ENCODE data around the gene RNF212.
A peak's percentile ranks its signal among the peaks of the same experiment; 100 is the strongest.
"Not testable (repeated sequence)": the region's sequence is repeated elsewhere in the genome, so short reads cannot be mapped to it uniquely, and the experiment has no call there.

The RNF212 gene
- total RNA-seq: 0 to 1.5 (median 0.70) reads per million in 4 experiments

GRCh38 chr4:1113311-1114009, at the start of gene RNF212:
TSS of gene RNF212 (minus strand) at chr4:1113564. CDS start at chr4:1113464, 100 bp downstream.
- peak; percentile 30 for DNase-seq

- DNase-seq: no peak
Measured at GRCh38 chr4:1160351-1160750, 47.0 kb upstream of the RNF212 start.

- DNase-seq: no peak
Measured at GRCh38 chr4:1156069-1156468, 42.7 kb upstream of the RNF212 start.

- DNase-seq: no peak
Measured at GRCh38 chr4:1155314-1155713, 42.0 kb upstream of the RNF212 start.

GRCh38 chr4:1154523-1155182, 41.3 kb upstream of the RNF212 start:
- DNase-seq: no peak

- DNase-seq: no peak
Measured at GRCh38 chr4:1154126-1154522, 40.8 kb upstream of the RNF212 start.

- no peak for DNase-seq
Measured at GRCh38 chr4:1153567-1154090, 40.3 kb upstream of the RNF212 start.

GRCh38 chr4:1152290-1152689, 38.9 kb upstream of the RNF212 start:
- DNase-seq: no peak

GRCh38 chr4:1151541-1151940, 38.2 kb upstream of the RNF212 start:
- no peak for DNase-seq

GRCh38 chr4:1150875-1151274, 37.5 kb upstream of the RNF212 start:
- DNase-seq: no peak

- DNase-seq: no peak
Measured at GRCh38 chr4:1139860-1140259, 26.5 kb upstream of the RNF212 start.

- DNase-seq: no peak
Measured at GRCh38 chr4:1137850-1138249, 24.5 kb upstream of the RNF212 start.

GRCh38 chr4:1137063-1137776, 23.9 kb upstream of the RNF212 start:
- no peak for DNase-seq

- DNase-seq: no peak
Measured at GRCh38 chr4:1136048-1136447, 22.7 kb upstream of the RNF212 start.

- DNase-seq: no peak
Measured at GRCh38 chr4:1133033-1133432, 19.7 kb upstream of the RNF212 start.

- DNase-seq: peak; percentile 66
Measured at GRCh38 chr4:1130316-1131186, 17.2 kb upstream of the RNF212 start.

GRCh38 chr4:1126506-1126905, 13.1 kb upstream of the RNF212 start:
- DNase-seq: no peak

GRCh38 chr4:1125466-1125865, 12.1 kb upstream of the RNF212 start:
- DNase-seq: not testable (repeated sequence)

- no peak for DNase-seq
Measured at GRCh38 chr4:1124818-1125217, 11.5 kb upstream of the RNF212 start.

- no peak for DNase-seq
Measured at GRCh38 chr4:1122505-1122904, 9.1 kb upstream of the RNF212 start.

GRCh38 chr4:1116838-1117237, 3.5 kb upstream of the RNF212 start:
- no peak for DNase-seq

- no peak for DNase-seq
Measured at GRCh38 chr4:1115528-1116293, 2.3 kb upstream of the RNF212 start.
